Measurements from ENCODE around the gene EDAR. TPM values are rescaled to one million over a fixed set of nuclear protein-coding genes. Genes with fewer than 3 reads are reported as not detected.

EDAR gene
- polyA plus RNA-seq, 1 donor (not counting 4 experiments of a cell fraction or from before 2014, with no cell fraction given) = 0.21 TPM

DNA sequence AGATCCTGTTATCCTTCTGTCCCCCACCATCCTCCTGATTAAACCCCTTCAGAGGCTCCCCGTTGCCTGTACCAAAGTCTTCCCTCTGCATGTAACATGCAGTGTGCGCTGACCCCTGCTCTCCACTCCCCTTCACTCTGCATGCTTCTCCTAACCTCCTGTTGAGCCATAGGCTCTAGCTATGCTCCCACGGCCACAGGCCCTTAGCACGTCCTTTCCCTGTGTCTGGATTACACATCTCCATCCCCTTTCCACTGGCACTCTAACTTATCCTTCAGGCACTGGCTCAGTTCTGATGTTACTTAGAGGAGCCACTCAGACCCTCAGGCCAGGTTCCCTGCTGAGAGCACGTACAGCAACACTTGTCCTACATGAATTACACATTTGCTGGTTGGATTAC is 29.4 kb upstream of the EDAR start:
- Histone ChIP-seq H4K20me1 (ENCODE audit: control insufficient read depth, extremely low read depth, insufficient read depth, low read length) (no peaks in the 10 kb centered on the region), H3K9me1 (ENCODE audit: control insufficient read depth, extremely low read depth, insufficient read depth, low read length) (no peaks in the 10 kb centered on the region), H3K36me3 (ENCODE audit: control insufficient read depth in 2 of 2, extremely low read depth in 1 of 2, insufficient read depth in 2 of 2, low read length in 2 of 2) (no peaks in the 10 kb centered on the region), H3K4me2 (ENCODE audit: control insufficient read depth, extremely low read depth, insufficient read depth, low read depth, low read length) (no peak overlapping the region), H3K27ac (ENCODE audit: control insufficient read depth, insufficient read depth, low read length) (no peak overlapping the region), H3K27me3 (ENCODE audit: control insufficient read depth, extremely low read depth, insufficient read depth, low read length) (peaks cover 27% of the 10 kb centered on the region), H3K4me3 (ENCODE audit: control insufficient read depth in 2 of 3, extremely low read depth in 1 of 3, insufficient read depth in 2 of 3, low read depth in 1 of 3, low read length in 3 of 3) (no peak overlapping the region), H3K9me3 (ENCODE audit: control insufficient read depth, low read depth, low read length) (no peaks in the 10 kb centered on the region), H3K4me1 (ENCODE audit: control insufficient read depth, extremely low read depth, insufficient read depth, low read length) (no peaks in the 10 kb centered on the region), H3K9ac (ENCODE audit: control insufficient read depth, extremely low read depth, insufficient read depth, low read length) (no peak overlapping the region), H2AFZ (ENCODE audit: control insufficient read depth, low read length) (no peak overlapping the region), H3K79me2 (ENCODE audit: control insufficient read depth, insufficient read depth, low read length) (no peaks in the 10 kb centered on the region)
- dilution Hi-C loops (cut with MboI; ENCODE audit: extremely low pct_ligation_motif_present, low sequenced_read_pairs) = no loop called here
- TF ChIP-seq, protein P1, sequence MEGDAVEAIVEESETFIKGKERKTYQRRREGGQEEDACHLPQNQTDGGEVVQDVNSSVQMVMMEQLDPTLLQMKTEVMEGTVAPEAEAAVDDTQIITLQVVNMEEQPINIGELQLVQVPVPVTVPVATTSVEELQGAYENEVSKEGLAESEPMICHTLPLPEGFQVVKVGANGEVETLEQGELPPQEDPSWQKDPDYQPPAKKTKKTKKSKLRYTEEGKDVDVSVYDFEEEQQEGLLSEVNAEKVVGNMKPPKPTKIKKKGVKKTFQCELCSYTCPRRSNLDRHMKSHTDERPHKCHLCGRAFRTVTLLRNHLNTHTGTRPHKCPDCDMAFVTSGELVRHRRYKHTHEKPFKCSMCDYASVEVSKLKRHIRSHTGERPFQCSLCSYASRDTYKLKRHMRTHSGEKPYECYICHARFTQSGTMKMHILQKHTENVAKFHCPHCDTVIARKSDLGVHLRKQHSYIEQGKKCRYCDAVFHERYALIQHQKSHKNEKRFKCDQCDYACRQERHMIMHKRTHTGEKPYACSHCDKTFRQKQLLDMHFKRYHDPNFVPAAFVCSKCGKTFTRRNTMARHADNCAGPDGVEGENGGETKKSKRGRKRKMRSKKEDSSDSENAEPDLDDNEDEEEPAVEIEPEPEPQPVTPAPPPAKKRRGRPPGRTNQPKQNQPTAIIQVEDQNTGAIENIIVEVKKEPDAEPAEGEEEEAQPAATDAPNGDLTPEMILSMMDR (optimal IDR thresholded peaks at IDR 0.05 in 1 of 3, IDR thresholded peaks at IDR 0.05 in 1 of 3, conservative IDR thresholded peaks at IDR 0.05 in 1 of 3; ENCODE audit: extremely low read depth in 1 of 3, insufficient read depth in 2 of 3, low read length in 3 of 3) = no peak
- FAIRE-seq (no peak), DNase-seq (ENCODE audit: low read depth, low spot score) (no peak)

DNA sequence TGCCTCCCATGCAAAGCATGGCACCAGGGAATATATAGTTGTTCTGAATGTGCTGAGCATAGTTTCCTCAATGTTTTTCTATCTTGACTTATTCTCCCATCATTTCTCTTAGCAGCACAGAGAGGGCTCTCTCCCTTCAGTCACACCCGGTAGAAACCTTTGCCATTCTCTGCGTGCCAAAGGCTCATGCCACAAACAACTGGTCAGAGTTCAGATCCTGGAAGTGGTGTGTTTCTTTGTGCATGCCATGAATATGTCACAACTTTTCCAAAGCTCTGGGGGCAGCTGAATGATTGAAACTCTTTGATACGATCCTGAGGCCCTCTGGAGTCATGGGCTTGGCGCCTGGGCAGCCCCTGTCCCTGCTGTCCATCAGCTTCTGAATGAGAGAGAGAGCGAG is 28.0 kb upstream of the EDAR start:
- no peak overlapping the region for H3K9ac ChIP-seq (ENCODE audit: control insufficient read depth, extremely low read depth, insufficient read depth, low read length)
- no peaks in the 10 kb centered on the region for H3K79me2 ChIP-seq (ENCODE audit: control insufficient read depth, insufficient read depth, low read length)
- no peak for FAIRE-seq
- peaks cover 27% of the 10 kb centered on the region for H3K27me3 ChIP-seq (ENCODE audit: control insufficient read depth, extremely low read depth, insufficient read depth, low read length)
- no peak overlapping the region for H3K27ac ChIP-seq (ENCODE audit: control insufficient read depth, insufficient read depth, low read length)
- no peaks in the 10 kb centered on the region for H4K20me1 ChIP-seq (ENCODE audit: control insufficient read depth, extremely low read depth, insufficient read depth, low read length)
- DNase-seq (ENCODE audit: low read depth, low spot score) = no peak
- H2AFZ ChIP-seq (ENCODE audit: control insufficient read depth, low read length) = no peak overlapping the region
- H3K4me3 ChIP-seq (ENCODE audit: control insufficient read depth in 2 of 3, extremely low read depth in 1 of 3, insufficient read depth in 2 of 3, low read depth in 1 of 3, low read length in 3 of 3) = no peak overlapping the region
- no peak overlapping the region for H3K4me2 ChIP-seq (ENCODE audit: control insufficient read depth, extremely low read depth, insufficient read depth, low read depth, low read length)
- dilution Hi-C loops (cut with MboI; ENCODE audit: extremely low pct_ligation_motif_present, low sequenced_read_pairs) = no loop called here
- H3K4me1 ChIP-seq (ENCODE audit: control insufficient read depth, extremely low read depth, insufficient read depth, low read length) = no peaks in the 10 kb centered on the region
- no peaks in the 10 kb centered on the region for H3K9me3 ChIP-seq (ENCODE audit: control insufficient read depth, low read depth, low read length)
- TF ChIP-seq, protein P1 (optimal IDR thresholded peaks at IDR 0.05 in 1 of 3, IDR thresholded peaks at IDR 0.05 in 1 of 3, conservative IDR thresholded peaks at IDR 0.05 in 1 of 3; ENCODE audit: extremely low read depth in 1 of 3, insufficient read depth in 2 of 3, low read length in 3 of 3) = no peak
- TF ChIP-seq EZH2 (IDR thresholded peaks at IDR 0.05; ENCODE audit: low read length) = no peak
- no peaks in the 10 kb centered on the region for H3K36me3 ChIP-seq (ENCODE audit: control insufficient read depth in 2 of 2, extremely low read depth in 1 of 2, insufficient read depth in 2 of 2, low read length in 2 of 2)
- H3K9me1 ChIP-seq (ENCODE audit: control insufficient read depth, extremely low read depth, insufficient read depth, low read length) = no peaks in the 10 kb centered on the region
